D341Med (cell line): ENCODE data around the gene NME9.

Experiments used
- DNase-seq: peaks from one replicate; pipeline ENCODE4 v3.0.0; 2012; ENCODE audit warnings: low spot score

Gene NME9

DNA sequence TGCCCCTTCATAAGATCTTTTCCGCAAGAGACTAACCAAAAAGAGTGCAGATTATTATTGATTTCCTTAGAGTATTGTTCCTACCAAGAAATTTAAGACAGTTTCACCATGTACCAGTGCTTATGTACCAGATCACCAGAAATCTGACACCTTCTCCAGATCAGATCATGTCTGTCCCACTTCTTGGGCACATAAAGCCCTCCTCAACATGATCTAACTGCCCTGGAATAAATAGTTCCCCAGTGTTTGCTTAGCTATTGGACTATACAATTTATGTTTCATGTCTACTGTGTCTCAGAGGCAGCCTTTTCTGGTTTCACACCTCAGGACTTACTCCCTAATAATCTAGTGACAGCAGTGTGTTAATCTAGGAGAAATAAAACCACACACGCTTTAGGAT is 46.8 kb downstream of the NME9 start:
- DNase-seq, result no peak

DNA sequence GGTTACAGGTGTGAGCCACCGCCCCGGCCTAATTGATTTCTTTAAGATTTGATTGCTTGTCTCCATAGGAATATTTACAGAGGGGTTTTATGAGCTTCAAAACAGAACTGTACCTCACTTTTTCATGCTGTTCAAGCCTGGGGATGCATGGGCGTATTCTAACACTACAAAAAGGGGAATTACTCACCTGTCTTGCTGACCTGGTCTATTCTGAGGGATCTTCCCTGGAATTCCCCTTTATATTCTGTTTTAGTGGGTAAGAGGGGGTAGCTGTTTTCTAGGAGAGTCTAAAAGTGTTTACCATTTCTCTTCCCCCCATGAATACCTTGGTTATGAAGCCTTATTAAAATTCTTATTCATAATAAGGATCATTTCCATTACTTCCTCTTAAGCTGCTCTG is 48.1 kb downstream of the NME9 start:
- DNase-seq, result no peak

DNA sequence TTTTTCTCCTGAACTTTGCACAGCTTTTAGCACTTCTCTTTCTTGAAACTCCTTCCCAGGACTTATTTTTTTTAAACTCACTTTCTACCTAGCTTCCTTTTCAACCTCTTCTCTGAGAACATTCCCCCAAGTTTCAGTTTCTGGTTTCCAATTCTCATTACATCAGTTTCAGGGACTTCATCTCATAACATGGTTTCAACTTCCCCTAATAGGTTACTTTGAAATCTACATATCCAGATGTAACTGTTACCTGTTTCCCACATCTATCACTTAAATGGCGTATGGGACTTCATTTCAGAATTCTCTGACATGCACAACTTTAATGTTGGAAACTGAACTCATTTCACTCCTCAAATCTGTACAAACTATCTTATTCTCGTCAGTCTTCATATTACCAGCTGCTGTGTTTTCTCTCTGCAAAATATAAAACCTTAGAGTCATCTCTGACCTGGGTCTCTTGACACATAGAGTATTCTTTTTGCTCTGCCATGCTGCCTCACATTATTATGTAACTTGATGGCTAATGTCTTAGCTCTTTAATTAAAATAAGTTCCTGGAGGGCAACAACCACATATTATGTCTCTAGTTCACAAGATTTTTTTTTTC is 58.4 kb downstream of the NME9 start:
- DNase-seq, result no peak

DNA sequence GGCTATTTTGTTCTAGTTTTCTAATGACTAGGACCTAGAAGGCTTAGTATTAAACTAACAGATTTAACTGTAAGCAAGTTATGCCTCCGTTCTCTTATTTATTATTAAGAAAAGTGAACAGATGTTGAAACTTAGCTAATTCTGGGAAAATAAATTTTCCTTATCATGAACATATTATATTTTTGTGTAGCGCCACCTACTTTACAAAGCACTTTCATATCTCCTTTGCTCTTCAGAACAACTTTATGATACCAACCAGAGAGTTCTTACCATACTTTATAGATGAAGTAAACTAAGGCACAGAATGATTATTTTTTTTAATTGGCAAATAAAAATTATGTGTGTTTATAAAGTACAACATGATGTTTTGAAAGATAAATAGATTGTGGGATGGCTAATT is 59.4 kb downstream of the NME9 start:
- no peak for DNase-seq

DNA sequence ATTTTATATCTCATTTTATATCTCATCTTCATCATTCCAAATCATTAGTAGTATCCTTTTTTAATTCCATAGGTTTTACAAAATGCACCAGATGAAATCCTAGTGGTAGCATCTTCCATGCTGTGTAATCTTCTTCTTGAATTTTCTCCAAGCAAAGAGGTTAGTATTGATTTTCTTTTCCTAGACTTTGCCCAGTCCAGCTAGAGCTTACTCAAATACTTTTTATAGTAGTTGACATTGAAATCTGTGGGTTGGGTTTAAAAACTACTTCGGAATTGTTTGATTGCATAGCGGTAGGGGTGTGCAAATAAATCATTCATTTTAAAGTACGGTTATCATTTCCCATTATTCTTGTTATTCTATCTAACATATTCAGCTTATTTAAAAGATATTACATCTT is 62.6 kb downstream of the NME9 start:
- DNase-seq, result no peak

DNA sequence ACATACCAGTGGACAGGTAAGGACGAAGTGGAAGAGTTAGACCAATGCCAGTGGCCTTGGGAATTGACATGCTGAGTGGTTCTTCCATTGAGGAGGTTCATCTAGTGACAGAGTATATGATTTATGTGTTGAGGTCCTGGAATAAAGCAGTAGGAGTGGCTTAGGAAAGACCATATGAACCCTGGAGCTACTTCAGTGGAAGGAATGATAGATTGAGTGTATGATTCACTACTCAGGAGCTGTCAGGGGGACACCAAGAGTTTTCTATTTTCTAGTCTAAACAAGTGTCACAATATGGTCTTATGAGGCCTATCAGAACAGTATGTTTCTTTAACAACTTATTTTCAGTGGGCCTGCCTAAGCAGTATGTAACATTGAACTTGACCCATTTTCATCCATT is 63.9 kb downstream of the NME9 start:
- no peak for DNase-seq

DNA sequence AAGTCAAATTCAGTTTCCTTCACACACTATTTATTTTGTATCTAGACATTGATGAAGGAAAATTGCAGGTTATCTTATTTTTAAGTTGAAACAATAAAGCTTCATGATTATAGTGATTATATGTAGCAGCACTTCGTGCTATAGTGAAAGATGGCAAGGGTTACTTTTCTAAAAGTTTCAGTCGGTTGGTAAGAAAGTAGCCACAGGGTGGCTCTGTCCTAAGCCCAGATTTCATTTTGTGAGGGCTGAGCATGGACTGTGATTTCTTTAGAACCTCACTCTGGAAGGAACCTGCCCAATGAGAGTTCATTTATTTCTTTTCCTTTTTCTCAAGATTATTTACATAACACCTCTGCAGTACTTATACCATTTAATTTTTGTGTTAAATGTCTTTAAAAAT is 66.5 kb downstream of the NME9 start:
- DNase-seq, result no peak

DNA sequence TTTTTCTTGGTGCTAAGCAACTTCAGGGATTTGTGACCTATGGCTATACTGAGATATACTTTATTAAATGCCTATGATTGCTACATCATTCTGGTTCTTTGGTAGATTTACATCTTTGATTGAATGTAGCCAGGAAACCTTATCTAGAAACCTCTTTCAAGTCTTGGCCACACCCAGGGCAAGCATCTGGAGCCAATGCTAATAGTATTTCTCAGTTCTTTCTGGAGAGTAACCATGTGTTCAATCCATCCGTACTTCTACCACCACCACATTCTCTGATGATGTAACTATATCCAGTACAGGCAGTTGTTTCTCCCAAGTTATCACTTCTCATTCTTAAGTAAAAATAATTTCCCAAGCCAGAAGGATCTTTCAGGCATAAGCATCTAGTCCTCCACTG is 69.0 kb downstream of the NME9 start:
- no peak for DNase-seq

DNA sequence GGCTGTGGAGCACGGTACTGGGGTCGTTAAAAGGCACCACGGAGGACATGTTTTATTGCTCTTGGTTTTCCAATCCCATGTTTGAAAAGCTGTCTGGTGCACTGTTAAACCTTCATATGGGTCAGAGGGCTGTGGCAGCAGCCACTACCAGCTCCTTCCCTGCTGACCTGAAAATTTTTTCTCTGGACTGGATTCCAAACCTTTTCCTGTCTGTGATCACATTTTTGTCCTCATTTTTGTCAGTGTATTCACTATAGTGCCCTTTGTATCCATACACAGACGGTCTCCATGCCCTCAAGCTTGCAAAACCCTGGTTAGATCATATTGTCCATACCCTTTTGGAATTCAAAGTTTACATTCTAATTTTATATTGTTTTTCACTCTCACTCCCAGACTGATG is 70.5 kb downstream of the NME9 start:
- no peak for DNase-seq

DNA sequence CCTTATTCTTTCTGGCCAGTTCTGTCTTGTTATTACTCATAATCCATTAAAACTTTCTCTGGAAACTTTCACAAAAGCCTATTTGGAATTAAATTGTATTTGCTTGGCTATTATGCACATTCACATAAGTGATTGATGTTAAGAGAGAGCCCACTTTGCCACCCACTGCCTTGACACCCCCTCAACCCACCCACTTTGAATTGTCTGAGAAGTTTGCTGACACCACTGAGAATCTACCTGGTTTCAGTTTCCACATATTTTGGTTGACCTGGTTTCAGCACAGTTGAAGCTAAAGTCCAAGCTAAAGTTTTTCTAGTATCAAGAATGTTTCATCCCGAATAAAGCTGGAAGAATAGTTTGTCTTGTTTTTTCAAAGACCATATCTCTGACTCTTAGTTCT is 71.7 kb downstream of the NME9 start:
- DNase-seq, result no peak

DNA sequence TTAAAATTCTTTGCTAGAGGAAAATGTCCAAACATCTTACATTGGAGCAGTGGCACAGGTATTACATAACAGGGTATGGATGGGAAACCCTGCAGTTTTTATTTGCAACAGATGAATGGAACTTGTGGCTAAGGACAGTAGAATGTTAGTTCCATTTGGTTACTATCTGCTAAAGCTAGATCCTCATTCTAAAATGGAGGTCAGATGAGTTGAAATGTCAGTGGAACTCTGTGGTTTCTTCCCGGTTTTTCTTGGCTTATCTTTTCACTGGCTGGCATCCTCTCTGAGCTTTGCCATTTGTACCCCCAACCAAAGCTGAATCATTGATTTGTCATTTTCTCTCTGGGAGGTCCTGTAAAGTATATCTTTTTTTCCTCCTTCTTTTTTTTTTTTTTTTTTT is 73.6 kb downstream of the NME9 start:
- no peak for DNase-seq

DNA sequence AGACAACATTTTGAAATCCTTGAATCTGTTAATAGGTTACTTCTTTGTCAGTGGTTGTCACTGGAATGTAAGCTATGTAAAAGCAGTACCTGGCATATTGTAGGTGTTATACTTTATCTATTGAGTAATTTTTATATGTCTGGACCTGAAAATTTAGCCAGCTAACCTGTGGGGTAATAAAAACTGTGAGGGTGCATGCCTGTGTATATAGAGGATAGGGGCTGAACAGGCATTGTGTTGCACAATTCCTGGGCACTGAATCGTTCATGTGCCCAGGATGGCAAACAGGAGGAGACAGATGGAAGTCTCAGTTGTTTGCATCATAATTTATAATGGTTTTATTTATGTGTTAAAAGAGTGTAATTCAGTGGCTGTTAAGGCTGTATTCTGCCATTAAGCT is 75.4 kb downstream of the NME9 start:
- DNase-seq, result no peak

DNA sequence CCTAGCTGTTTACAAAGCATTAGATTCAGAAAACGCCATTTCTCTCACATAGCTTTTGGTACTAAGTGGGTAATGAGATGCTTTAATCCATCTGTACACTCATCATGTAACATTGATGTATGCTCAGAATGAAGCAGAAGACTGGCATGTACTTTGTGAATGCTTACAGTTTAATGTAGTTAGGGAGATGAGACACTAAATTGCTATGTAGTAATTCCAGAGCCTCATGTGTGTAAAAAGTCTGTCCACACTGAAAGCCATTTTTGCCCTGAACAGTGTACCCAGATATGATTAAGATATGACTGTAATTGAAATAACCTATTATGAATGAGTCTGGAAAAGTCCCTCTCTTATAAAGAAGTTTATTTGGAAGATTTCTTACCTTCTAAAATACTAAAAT is 76.0 kb downstream of the NME9 start:
- no peak for DNase-seq
